ENCODE results near the gene GRK5.

GRCh38 chr10:119203006-119203405, 4.4 kb upstream of the GRK5 start:
- no peak for TF ChIP-seq EZH2phosphoT487 (conservative IDR thresholded peaks at IDR 0.05; ENCODE audit: low read length)
- no peak for TF ChIP-seq CTCF (IDR thresholded peaks at IDR 0.05; ENCODE audit: insufficient read depth, low read length, poor library complexity, severe bottlenecking)
